Endodermal cell (in vitro differentiated cells): ENCODE data around the gene TBXAS1. TPM values are rescaled to one million over a fixed set of nuclear protein-coding genes. Genes with fewer than 3 reads are reported as not detected.

ENCODE experiments used
- DNase-seq: peaks from one replicate; pipeline ENCODE4 v3.0.0-alpha.2; 2017
- H3K27ac ChIP-seq: 2 replicates; pipeline ENCODE4 v1.5.1; 2013; ENCODE audit warnings: mild to moderate bottlenecking, low read depth, low read length, moderate library complexity
- H3K27me3 ChIP-seq: 2 replicates; pipeline ENCODE4 v1.6.1; 2013; ENCODE audit warnings: mild to moderate bottlenecking, low read length, moderate library complexity; ENCODE audit not compliant: insufficient read depth, control insufficient read depth, poor library complexity, severe bottlenecking
- H3K36me3 ChIP-seq: 2 replicates; pipeline ENCODE4 v1.7.0; 2013; ENCODE audit warnings: mild to moderate bottlenecking, low read length, moderate library complexity; ENCODE audit not compliant: control insufficient read depth, insufficient read depth
- H3K4me1 ChIP-seq: one replicate; pipeline ENCODE4 v1.7.0; 2013; ENCODE audit warnings: low read length; ENCODE audit not compliant: control insufficient read depth, insufficient read depth
- H3K4me3 ChIP-seq: 2 replicates; pipeline ENCODE4 v1.5.1; 2013; ENCODE audit warnings: mild to moderate bottlenecking, low read length, moderate library complexity
- H3K9ac ChIP-seq: 2 replicates; pipeline ENCODE4 v1.6.1; 2013; ENCODE audit warnings: mild to moderate bottlenecking, low read length, moderate library complexity; ENCODE audit not compliant: poor library complexity, severe bottlenecking; ENCODE audit errors: extremely low read depth
- H3K9me3 ChIP-seq: 2 replicates; pipeline ENCODE4 v1.6.1; 2013; ENCODE audit warnings: mild to moderate bottlenecking, low read length, moderate library complexity; ENCODE audit not compliant: control insufficient read depth
- H3K27ac Mint-ChIP-seq: 2 replicates; pipeline ENCODE4 v1.8.0; 2020; ENCODE audit warnings: mixed read lengths
- H3K27me3 Mint-ChIP-seq: 2 replicates; pipeline ENCODE4 v1.8.0; 2021; ENCODE audit warnings: mild to moderate bottlenecking, mixed read lengths; ENCODE audit not compliant: insufficient read depth
- H3K36me3 Mint-ChIP-seq: 2 replicates; pipeline ENCODE4 v1.8.0; 2020; ENCODE audit warnings: low read depth, mixed read lengths
- H3K4me1 Mint-ChIP-seq: 2 replicates; pipeline ENCODE4 v1.8.0; 2020; ENCODE audit warnings: mixed read lengths
- H3K4me3 Mint-ChIP-seq: 2 replicates; pipeline ENCODE4 v1.8.0; 2020; ENCODE audit warnings: mild to moderate bottlenecking, moderate library complexity, mixed read lengths
- H3K9me3 Mint-ChIP-seq: 2 replicates; pipeline ENCODE4 v1.8.0; 2020; ENCODE audit warnings: mild to moderate bottlenecking, mixed read lengths
- CTCF ChIP-seq: fragments of 200-600 bp; sonication (generic); conservative IDR thresholded peaks from 2 replicates; pipeline ENCODE4 v1.5.0; 2021; ENCODE audit warnings: antibody characterized with exemption, mild to moderate bottlenecking
- WGBS, 2 experiments: methylation state at CpG; one replicate each; pipeline versions ENCODE4 v1.1.5 to v1.1.7; 2013; ENCODE audit warnings: missing lambda C conversion rate in 2 of 2, mixed read lengths in 1 of 2; ENCODE audit not compliant: insufficient coverage in 1 of 2, insufficient read length in 1 of 2; 5-methylcytosine and 5-hydroxymethylcytosine counted together
- total RNA-seq, 2 donors: library from RNA; stranded (reverse); fragmentation: NEBNext Ultra II Directional in 1 of 2; extraction: Animal tissue kit (Norgen Biotek cat#: 25700) in 1 of 2; gene quantifications; 2 replicates in 1 of 2; 3 replicates in 1 of 2; pipeline ENCODE4 v1.2.1, GENCODE V29; 2021

Gene TBXAS1
- total RNA-seq, 2 donors from 2014 or later = 7.6 to 13.5 TPM

DNA sequence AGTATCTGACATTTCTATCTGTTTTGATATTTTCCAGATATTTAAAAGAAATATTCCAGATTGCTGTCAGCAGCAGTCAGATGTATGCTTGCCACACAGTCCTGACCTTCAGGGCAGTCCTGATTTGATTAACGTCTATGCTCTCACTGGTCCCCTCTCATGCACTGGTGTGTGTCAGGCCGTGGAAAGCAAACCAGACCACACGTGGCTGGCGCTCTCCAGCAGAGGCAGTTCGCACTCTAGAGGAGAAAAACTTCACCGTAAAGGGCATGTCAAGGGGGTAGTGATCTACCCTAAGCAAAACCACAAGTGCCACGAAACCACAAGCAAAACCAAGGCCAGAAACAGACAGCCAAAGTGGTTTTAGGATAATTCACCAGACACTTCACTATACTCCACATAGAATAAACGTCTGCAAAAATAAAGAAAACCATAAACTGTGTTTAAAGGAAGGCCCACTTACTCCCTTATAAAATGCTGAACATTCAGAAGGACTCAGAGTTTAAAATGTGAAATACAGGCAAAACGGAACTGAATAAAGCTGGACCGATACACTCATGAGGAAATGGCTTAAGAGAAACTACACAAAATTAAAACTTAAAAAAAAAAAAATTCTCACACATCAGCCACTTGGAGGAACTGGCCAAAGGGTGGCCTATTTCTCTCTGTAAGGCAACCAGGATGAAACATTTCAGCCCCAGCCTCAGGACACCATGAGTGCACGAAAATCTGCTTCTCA is 207.3 kb downstream of the TBXAS1 start:
- no peaks in the 10 kb centered on the region for H3K9me3 ChIP-seq
- no peak overlapping the region for H3K4me3 Mint-ChIP-seq
- no peaks in the 10 kb centered on the region for H3K36me3 ChIP-seq
- TF ChIP-seq CTCF = no peak
- no peak for DNase-seq
- no peak overlapping the region for H3K27ac ChIP-seq
- no peaks in the 10 kb centered on the region for H3K9me3 Mint-ChIP-seq
- no peaks in the 10 kb centered on the region for H3K4me1 Mint-ChIP-seq
- H3K27me3 Mint-ChIP-seq = no peaks in the 10 kb centered on the region
- H3K27ac Mint-ChIP-seq = no peak overlapping the region
- H3K9ac ChIP-seq = no peak overlapping the region
- no peaks in the 10 kb centered on the region for H3K27me3 ChIP-seq
- WGBS, 2 experiments = 93 to 95% methylated on average over 3 to 11 of the region's 11 CpGs
- H3K36me3 Mint-ChIP-seq = peaks cover 3% of the 10 kb centered on the region
- no peaks in the 10 kb centered on the region for H3K4me1 ChIP-seq
- no peak overlapping the region for H3K4me3 ChIP-seq

- Mint-ChIP-seq H3K9me3 (no peaks in the 10 kb centered on the region), H3K4me1 (no peaks in the 10 kb centered on the region), H3K27ac (no peak overlapping the region), H3K36me3 (peaks cover 9% of the 10 kb centered on the region), H3K27me3 (no peaks in the 10 kb centered on the region), H3K4me3 (no peak overlapping the region)
- Histone ChIP-seq H3K9ac (no peak overlapping the region), H3K9me3 (no peaks in the 10 kb centered on the region), H3K36me3 (no peaks in the 10 kb centered on the region), H3K4me3 (no peak overlapping the region), H3K27ac (no peak overlapping the region), H3K27me3 (no peaks in the 10 kb centered on the region), H3K4me1 (no peaks in the 10 kb centered on the region)
- DNase-seq = no peak
- no peak for TF ChIP-seq CTCF
- 93 to 94% methylated on average over 2 to 7 of the region's 7 CpGs for WGBS, 2 experiments
Measured at GRCh38 chr7:140039066-140039465, 210.0 kb downstream of the TBXAS1 start.

GRCh38 chr7:140039896-140040295 is 210.8 kb downstream of the TBXAS1 start:
- H3K4me3 ChIP-seq = no peak overlapping the region
- H3K9me3 ChIP-seq = no peaks in the 10 kb centered on the region
- Mint-ChIP-seq H3K9me3 (no peaks in the 10 kb centered on the region), H3K4me1 (peaks cover 3% of the 10 kb centered on the region), H3K36me3 (peaks cover 11% of the 10 kb centered on the region), H3K27me3 (no peaks in the 10 kb centered on the region), H3K4me3 (no peak overlapping the region), H3K27ac (no peak overlapping the region)
- 94 to 98% methylated on average over 9 to 12 of the region's 12 CpGs for whole genome bisulfite sequencing, 2 experiments
- no peaks in the 10 kb centered on the region for H3K27me3 ChIP-seq
- H3K4me1 ChIP-seq = no peaks in the 10 kb centered on the region
- TF ChIP-seq CTCF = no peak
- no peak overlapping the region for H3K9ac ChIP-seq
- H3K36me3 ChIP-seq = no peaks in the 10 kb centered on the region
- no peak for DNase-seq
- no peak overlapping the region for H3K27ac ChIP-seq
